Parathyroid adenoma (tissue), 2 donors: Measurements from ENCODE around the gene LPIN1.

Experiments
- H2AFZ ChIP-seq: fragments of 300-600 bp; sonication (generic); one replicate; pipeline ENCODE4 v1.7.0; 2017; ENCODE audit warnings: antibody characterized with exemption, mild to moderate bottlenecking
- H3K27ac ChIP-seq: fragments of 300-600 bp; sonication (generic); one replicate; pipeline ENCODE4 v1.7.0; 2017
- H3K27me3 ChIP-seq: fragments of 300-600 bp; sonication (generic); one replicate; pipeline ENCODE4 v1.7.0; 2017; ENCODE audit warnings: low read length; ENCODE audit not compliant: control insufficient read depth, insufficient read depth
- H3K36me3 ChIP-seq: fragments of 300-600 bp; sonication (generic); one replicate; pipeline ENCODE4 v1.7.0; 2017; ENCODE audit warnings: low read length; ENCODE audit not compliant: control insufficient read depth, insufficient read depth
- H3K4me1 ChIP-seq: fragments of 300-600 bp; sonication (generic); one replicate; pipeline ENCODE4 v1.7.0; 2017; ENCODE audit warnings: control low read depth
- H3K4me2 ChIP-seq: fragments of 300-600 bp; sonication (generic); one replicate; pipeline ENCODE4 v1.7.0; 2017; ENCODE audit warnings: low read length
- H3K4me3 ChIP-seq: fragments of 300-600 bp; sonication (generic); one replicate; pipeline ENCODE4 v1.7.0; 2017; ENCODE audit warnings: low read depth, low read length
- H3K79me2 ChIP-seq: fragments of 300-600 bp; sonication (generic); one replicate; pipeline ENCODE4 v1.7.0; 2017; ENCODE audit warnings: control low read depth
- H3K9ac ChIP-seq: fragments of 300-600 bp; sonication (generic); one replicate; pipeline ENCODE4 v1.7.0; 2017; ENCODE audit warnings: mild to moderate bottlenecking
- H3K9me3 ChIP-seq: fragments of 300-600 bp; sonication (generic); one replicate; pipeline ENCODE4 v1.7.0; 2017; ENCODE audit warnings: low read length; ENCODE audit not compliant: control insufficient read depth
- TF ChIP-seq, protein P1 (sequence below): fragments of 300-600 bp; sonication (generic); IDR thresholded peaks from one replicate; pipeline ENCODE4 v1.7.0; 2017; ENCODE audit warnings: antibody characterized with exemption, mild to moderate bottlenecking
- donor health status: primary hyperparathyroidism.

LPIN1 gene

DNA sequence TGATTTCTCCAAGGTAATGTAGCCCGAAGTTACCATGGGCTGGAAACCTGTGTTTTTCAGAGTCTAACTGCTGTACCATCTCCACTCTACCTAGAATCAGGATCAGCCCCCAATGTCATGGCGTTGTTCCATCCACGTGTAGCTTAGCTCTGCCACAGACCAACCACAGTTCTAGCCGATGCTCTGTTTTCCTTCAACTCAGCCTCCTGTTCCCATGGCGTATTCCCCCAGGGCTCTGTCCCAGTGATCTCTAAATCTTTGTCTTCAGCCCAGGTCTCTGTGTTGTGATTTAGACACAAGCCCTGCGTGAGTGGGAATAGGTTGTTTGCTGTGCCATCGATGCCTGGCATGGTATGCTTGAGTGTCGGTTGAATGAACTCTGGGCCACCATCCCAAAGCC, 53.4 kb downstream of the LPIN1 start:
- Histone ChIP-seq H3K4me1 (peaks cover 2% of the 10 kb centered on the region), H3K4me2 (no peak overlapping the region), H3K79me2 (peaks cover 2% of the 10 kb centered on the region), H3K36me3 (no peaks in the 10 kb centered on the region), H3K9ac (no peak overlapping the region), H3K27me3 (no peaks in the 10 kb centered on the region), H3K9me3 (no peaks in the 10 kb centered on the region), H3K27ac (no peak overlapping the region), H2AFZ (no peak overlapping the region), H3K4me3 (no peak overlapping the region)
- TF ChIP-seq, protein P1, sequence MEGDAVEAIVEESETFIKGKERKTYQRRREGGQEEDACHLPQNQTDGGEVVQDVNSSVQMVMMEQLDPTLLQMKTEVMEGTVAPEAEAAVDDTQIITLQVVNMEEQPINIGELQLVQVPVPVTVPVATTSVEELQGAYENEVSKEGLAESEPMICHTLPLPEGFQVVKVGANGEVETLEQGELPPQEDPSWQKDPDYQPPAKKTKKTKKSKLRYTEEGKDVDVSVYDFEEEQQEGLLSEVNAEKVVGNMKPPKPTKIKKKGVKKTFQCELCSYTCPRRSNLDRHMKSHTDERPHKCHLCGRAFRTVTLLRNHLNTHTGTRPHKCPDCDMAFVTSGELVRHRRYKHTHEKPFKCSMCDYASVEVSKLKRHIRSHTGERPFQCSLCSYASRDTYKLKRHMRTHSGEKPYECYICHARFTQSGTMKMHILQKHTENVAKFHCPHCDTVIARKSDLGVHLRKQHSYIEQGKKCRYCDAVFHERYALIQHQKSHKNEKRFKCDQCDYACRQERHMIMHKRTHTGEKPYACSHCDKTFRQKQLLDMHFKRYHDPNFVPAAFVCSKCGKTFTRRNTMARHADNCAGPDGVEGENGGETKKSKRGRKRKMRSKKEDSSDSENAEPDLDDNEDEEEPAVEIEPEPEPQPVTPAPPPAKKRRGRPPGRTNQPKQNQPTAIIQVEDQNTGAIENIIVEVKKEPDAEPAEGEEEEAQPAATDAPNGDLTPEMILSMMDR: no peak

GRCh38 chr2:11802782-11803191, 56.4 kb downstream of the LPIN1 start:
- TF ChIP-seq, protein P1: no peak
- Histone ChIP-seq H2AFZ (no peak overlapping the region), H3K9ac (no peak overlapping the region), H3K79me2 (peaks cover 2% of the 10 kb centered on the region), H3K27ac (no peak overlapping the region), H3K36me3 (no peaks in the 10 kb centered on the region), H3K27me3 (no peaks in the 10 kb centered on the region), H3K9me3 (no peaks in the 10 kb centered on the region), H3K4me1 (peaks cover 2% of the 10 kb centered on the region), H3K4me2 (no peak overlapping the region), H3K4me3 (no peak overlapping the region)

DNA sequence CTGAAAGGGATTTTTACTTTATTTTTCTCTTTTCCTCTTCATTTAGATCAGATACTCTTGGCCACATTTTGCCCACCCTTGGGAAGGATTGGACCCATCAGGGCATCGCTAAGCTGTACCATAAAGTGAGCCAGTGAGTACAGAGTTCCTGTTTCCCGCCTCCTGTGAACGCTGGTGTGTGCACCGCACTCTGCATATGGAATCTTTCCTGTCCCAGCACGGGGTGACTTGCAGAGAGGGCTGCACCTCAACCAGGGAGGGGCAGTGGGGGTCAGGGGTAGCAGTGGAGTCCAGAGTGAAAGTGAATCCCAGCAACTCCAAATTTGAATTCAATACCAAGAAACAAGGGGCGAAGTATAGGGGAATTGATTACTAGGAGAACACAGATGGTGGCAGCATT, 58.6 kb downstream of the LPIN1 start:
- Histone ChIP-seq H3K36me3 (no peaks in the 10 kb centered on the region), H3K4me3 (no peak overlapping the region), H3K27me3 (no peaks in the 10 kb centered on the region), H2AFZ (no peak overlapping the region), H3K4me2 (no peak overlapping the region), H3K27ac (no peak overlapping the region), H3K9ac (no peak overlapping the region), H3K9me3 (no peaks in the 10 kb centered on the region), H3K4me1 (peaks cover 15% of the 10 kb centered on the region), H3K79me2 (peaks cover 2% of the 10 kb centered on the region)
- TF ChIP-seq, protein P1: no peak

- H3K4me1 ChIP-seq: peaks cover 21% of the 10 kb centered on the region
- H3K4me2 ChIP-seq: no peak overlapping the region
- H3K27ac ChIP-seq: no peak overlapping the region
- H3K9ac ChIP-seq: no peak overlapping the region
- no peaks in the 10 kb centered on the region for H3K9me3 ChIP-seq
- TF ChIP-seq, protein P1: no peak
- no peaks in the 10 kb centered on the region for H3K36me3 ChIP-seq
- H3K79me2 ChIP-seq: peaks cover 2% of the 10 kb centered on the region
- H3K27me3 ChIP-seq: no peaks in the 10 kb centered on the region
- no peak overlapping the region for H2AFZ ChIP-seq
- no peak overlapping the region for H3K4me3 ChIP-seq
These were observed 59.5 kb downstream of the LPIN1 start for GRCh38 chr2:11805920-11806319.

DNA sequence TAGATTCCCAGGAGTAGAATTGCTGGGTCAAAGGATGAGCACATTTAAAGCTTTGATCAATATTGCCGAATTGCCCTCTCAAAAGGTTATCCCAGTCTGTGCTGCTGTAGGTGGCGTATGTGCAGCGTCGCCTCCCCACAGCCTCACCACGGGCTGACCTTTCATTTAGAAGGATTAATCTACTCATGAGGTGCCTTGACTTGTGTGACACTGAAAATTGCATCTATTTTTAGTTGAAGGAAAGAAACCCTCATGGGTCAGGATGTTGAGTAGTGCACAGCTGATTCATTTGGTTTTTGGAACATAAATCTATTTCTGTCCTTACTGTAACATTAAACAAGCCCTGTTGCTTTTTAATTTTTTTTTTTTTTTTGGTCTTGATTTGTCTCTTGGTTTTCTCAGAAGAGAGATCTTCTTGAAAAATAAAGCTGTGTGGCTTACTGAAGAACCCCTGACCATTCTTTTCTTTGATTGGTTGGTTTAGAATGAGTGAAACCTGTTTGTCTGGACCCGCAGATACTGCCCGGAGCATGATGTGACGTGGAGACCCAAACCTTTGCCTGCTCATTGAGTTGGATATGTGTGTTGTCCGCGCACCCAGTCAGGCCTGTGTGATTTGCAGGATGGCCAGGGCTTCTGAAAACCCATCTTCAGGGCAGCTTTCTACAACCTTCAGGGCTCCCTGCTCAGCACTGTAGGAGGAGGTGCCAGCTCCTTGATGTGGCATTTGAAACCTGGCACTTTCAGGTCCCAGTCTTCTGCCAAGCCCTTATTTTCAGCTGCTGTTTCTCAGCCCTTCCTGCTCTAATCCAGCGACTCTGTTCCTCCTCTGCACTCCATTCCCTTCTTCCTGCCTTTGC, 61.0 kb downstream of the LPIN1 start:
- H3K9ac ChIP-seq: no peak overlapping the region

More for the DNA sequence above, 61.0 kb downstream of the LPIN1 start:
- Histone ChIP-seq H3K27me3 (no peaks in the 10 kb centered on the region), H3K4me3 (no peak overlapping the region), H3K9me3 (no peaks in the 10 kb centered on the region), H3K36me3 (no peaks in the 10 kb centered on the region), H3K27ac (no peak overlapping the region), H2AFZ (no peak overlapping the region), H3K79me2 (no peaks in the 10 kb centered on the region), H3K4me1 (peaks cover 27% of the 10 kb centered on the region), H3K4me2 (no peak overlapping the region)
- TF ChIP-seq, protein P1: no peak
